Calu3 (cell line): ENCODE measurements around the gene MAEA. TPM values are rescaled to one million over a fixed set of nuclear protein-coding genes. Genes with fewer than 3 reads are reported as not detected.

ENCODE experiments used
- BruUV-seq: library from RNA; stranded (reverse); fragments of 400-500 nt; replicated peaks from 2 replicates; lab custom pipeline; 2021; lab: Mats Ljungman, UMichigan
- CTCF ChIA-PET: fragments of 300-600 bp; sonication (Branson Sonifier 250); formaldehyde crosslinking; loops from one replicate; lab custom pipeline; 2022; ENCODE audit warnings: antibody characterized with exemption; lab: Charles Lee
- DNase-seq: peaks from one replicate; pipeline ENCODE4 v3.0.0; 2022
- H3K27ac Mint-ChIP-seq: one replicate; pipeline ENCODE4 v1.8.0; 2022; ENCODE audit warnings: mixed read lengths; ENCODE audit not compliant: unreplicated experiment
- H3K27me3 Mint-ChIP-seq: one replicate; pipeline ENCODE4 v1.8.0; 2022; ENCODE audit warnings: mixed read lengths; ENCODE audit not compliant: unreplicated experiment
- H3K36me3 Mint-ChIP-seq: one replicate; pipeline ENCODE4 v1.8.0; 2022; ENCODE audit warnings: mild to moderate bottlenecking, moderate library complexity, mixed read lengths; ENCODE audit not compliant: insufficient read depth, unreplicated experiment
- H3K4me1 Mint-ChIP-seq: one replicate; pipeline ENCODE4 v1.8.0; 2022; ENCODE audit warnings: mild to moderate bottlenecking, low read depth, mixed read lengths; ENCODE audit not compliant: unreplicated experiment
- H3K4me3 Mint-ChIP-seq: one replicate; pipeline ENCODE4 v1.8.0; 2022; ENCODE audit warnings: mild to moderate bottlenecking, low read depth, moderate library complexity, mixed read lengths; ENCODE audit not compliant: unreplicated experiment
- H3K9me3 Mint-ChIP-seq: one replicate; pipeline ENCODE4 v1.8.0; 2022; ENCODE audit warnings: low read depth, mixed read lengths; ENCODE audit not compliant: unreplicated experiment
- CTCF ChIP-seq: fragments of 200-600 bp; IDR thresholded peaks from one replicate; pipeline ENCODE4 v1.8.0; 2022; ENCODE audit warnings: antibody characterized with exemption; ENCODE audit not compliant: unreplicated experiment
- intact Hi-C: fragments of 100-400 bp; cut with micrococcal nuclease; formaldehyde crosslinking; loops from one replicate; pipeline ENCODE4 v1.10.0; 2022; ENCODE audit not compliant: unreplicated experiment
- total RNA-seq: library from RNA; stranded (reverse); gene quantifications from 2 replicates; pipeline ENCODE4 v1.2.3, GENCODE V29; 2022

The MAEA gene
- total RNA-seq, 1 experiment from 2014 or later = 59.0 TPM

GRCh38 chr4:1310031-1310795 is 20.5 kb downstream of the MAEA start:
- H3K4me3 Mint-ChIP-seq = no peak overlapping the region

GRCh38 chr4:1310796-1311631 is 21.3 kb downstream of the MAEA start:
- H3K9me3 Mint-ChIP-seq = no peaks in the 10 kb centered on the region
- CTCF ChIA-PET = no interaction called here
- no peak for DNase-seq
- intact Hi-C loops = no loop called here
- peaks cover 33% of the 10 kb centered on the region for H3K36me3 Mint-ChIP-seq
- no peak overlapping the region for H3K27ac Mint-ChIP-seq
- peaks cover 5% of the 10 kb centered on the region for H3K4me1 Mint-ChIP-seq
- H3K27me3 Mint-ChIP-seq = no peaks in the 10 kb centered on the region
- BruUV-seq = no TSS peak
- no peak for TF ChIP-seq CTCF
- no peak overlapping the region for H3K4me3 Mint-ChIP-seq

More at GRCh38 chr4:1310031-1310795, 20.5 kb downstream of the MAEA start:
- no TSS peak for BruUV-seq
- H3K4me1 Mint-ChIP-seq = peaks cover 13% of the 10 kb centered on the region
- H3K27ac Mint-ChIP-seq = no peak overlapping the region
- CTCF ChIA-PET = no interaction called here
- no peaks in the 10 kb centered on the region for H3K9me3 Mint-ChIP-seq
- no peak for DNase-seq
- TF ChIP-seq CTCF = no peak
- peaks cover 34% of the 10 kb centered on the region for H3K36me3 Mint-ChIP-seq
- intact Hi-C loops = no loop called here
- H3K27me3 Mint-ChIP-seq = no peaks in the 10 kb centered on the region

GRCh38 chr4:1312821-1313640 is 23.3 kb downstream of the MAEA start:
- no peak for TF ChIP-seq CTCF
- CTCF ChIA-PET = interaction anchor here (0.7 kb wide), 2 partner anchors 166 to 423 kb away, joined by 4 to 5 read pairs; no protein-coding TSS in a partner anchor
- no TSS peak for BruUV-seq
- no peak overlapping the region for H3K4me3 Mint-ChIP-seq
- no peaks in the 10 kb centered on the region for H3K4me1 Mint-ChIP-seq
- no peaks in the 10 kb centered on the region for H3K9me3 Mint-ChIP-seq
- no peak overlapping the region for H3K27ac Mint-ChIP-seq
- DNase-seq = no peak
- H3K36me3 Mint-ChIP-seq = peaks cover 45% of the 10 kb centered on the region
- H3K27me3 Mint-ChIP-seq = no peaks in the 10 kb centered on the region
- intact Hi-C loops = no loop called here

- DNase-seq = no peak
- Mint-ChIP-seq H3K27ac (no peak overlapping the region), H3K4me1 (no peaks in the 10 kb centered on the region), H3K4me3 (no peak overlapping the region), H3K27me3 (no peaks in the 10 kb centered on the region), H3K9me3 (no peaks in the 10 kb centered on the region), H3K36me3 (peaks cover 58% of the 10 kb centered on the region)
- TF ChIP-seq CTCF = no peak
- CTCF ChIA-PET = no interaction called here
- intact Hi-C loops = no loop called here
- BruUV-seq = no TSS peak
These were observed 25.6 kb downstream of the MAEA start for GRCh38 chr4:1315306-1315705.
